H1 (cell line): ENCODE results near the gene TLCD2. TPM values are rescaled to one million over a fixed set of nuclear protein-coding genes. Genes with fewer than 3 reads are reported as not detected.

Source experiments
- CTCF ChIA-PET: fragments of 300-600 bp; sonication (Branson Sonifier 250); formaldehyde crosslinking; loops from one replicate; lab custom pipeline; 2021; ENCODE audit not compliant: partially characterized antibody; lab: Charles Lee
- POLR2A ChIA-PET: fragments of 300-600 bp; sonication (Branson Sonifier 250); formaldehyde crosslinking; loops from one replicate; lab custom pipeline; 2021; ENCODE audit warnings: inconsistent platforms; ENCODE audit not compliant: partially characterized antibody; lab: Charles Lee
- DNase-seq, 2 experiments: peaks; one replicate each; pipeline versions ENCODE4 v3.0.0 to v3.0.0-alpha.2; 2010 to 2022; ENCODE audit warnings: low spot score in 2 of 2, low read depth in 1 of 2, mixed read lengths in 1 of 2
- FAIRE-seq: peaks from 2 replicates; lab custom pipeline; 2011; peaks lifted over from hg19 to GRCh38; lab: Jason Lieb, UNC
- H2AFZ ChIP-seq: 2 replicates; pipeline ENCODE4 v1.8.1; 2012; ENCODE audit warnings: low read length, inconsistent platforms
- H2AK5ac ChIP-seq: 2 replicates; pipeline ENCODE4 v1.6.1; 2013; ENCODE audit warnings: low read depth, low read length
- H2BK120ac ChIP-seq: replicated peaks from 2 replicates; pipeline ENCODE3; 2013; ENCODE audit warnings: low read depth, low read length, inconsistent platforms
- H2BK12ac ChIP-seq: 2 replicates; pipeline ENCODE4 v1.6.1; 2013; ENCODE audit warnings: low read depth, low read length
- H2BK15ac ChIP-seq: 2 replicates; pipeline ENCODE4 v1.6.1; 2013; ENCODE audit warnings: low read length
- H2BK20ac ChIP-seq: 2 replicates; pipeline ENCODE4 v1.6.1; 2013; ENCODE audit warnings: low read length
- H2BK5ac ChIP-seq: 2 replicates; pipeline ENCODE4 v1.6.1; 2013; ENCODE audit warnings: low read depth, low read length
- H3K14ac ChIP-seq: 2 replicates; pipeline ENCODE4 v1.6.1; 2013; ENCODE audit warnings: inconsistent platforms; ENCODE audit not compliant: insufficient read length
- H3K18ac ChIP-seq: 2 replicates; pipeline ENCODE4 v1.6.1; 2013; ENCODE audit warnings: low read length; ENCODE audit errors: extremely low read depth
- H3K23ac ChIP-seq: 2 replicates; pipeline ENCODE4 v1.6.1; 2013; ENCODE audit warnings: inconsistent platforms; ENCODE audit not compliant: insufficient read length
- H3K23me2 ChIP-seq: 2 replicates; pipeline ENCODE4 v1.6.1; 2013; ENCODE audit warnings: low read depth, low read length
- H3K27ac ChIP-seq: 2 replicates; pipeline ENCODE4 v1.6.1; 2011; ENCODE audit warnings: low read depth, low read length, inconsistent platforms
- H3K27me3 ChIP-seq, 4 experiments: replicated peaks in 1 of 4; 1 replicate in 1 of 4; 2 replicates in 3 of 4; pipeline versions ENCODE4 v1.6.1 to v1.8.1; 2011 to 2013; ENCODE audit warnings: low read length in 3 of 4, mild to moderate bottlenecking in 3 of 4, inconsistent platforms in 2 of 4, mixed read lengths in 2 of 4, moderate library complexity in 1 of 4; ENCODE audit not compliant: control insufficient read depth in 3 of 4, insufficient read depth in 3 of 4; ENCODE audit errors: extremely low read depth in 1 of 4
- H3K36me3 ChIP-seq, 4 experiments: 2 replicates each; pipeline versions ENCODE4 v1.6.1 to v1.8.1; 2011 to 2013; ENCODE audit warnings: mild to moderate bottlenecking in 4 of 4, low read length in 3 of 4, moderate library complexity in 2 of 4, control low read depth in 1 of 4, inconsistent platforms in 1 of 4; ENCODE audit not compliant: insufficient read depth in 4 of 4, control insufficient read depth in 2 of 4
- H3K4ac ChIP-seq: replicated peaks from 2 replicates; pipeline ENCODE3; 2013; ENCODE audit warnings: low read length, low read depth, mixed read lengths, inconsistent platforms; ENCODE audit not compliant: insufficient read length
- H3K4me1 ChIP-seq, 4 experiments: replicated peaks in 1 of 4; 1 replicate in 1 of 4; 2 replicates in 3 of 4; pipeline versions ENCODE4 v1.6.1 to v1.8.1; 2011 to 2013; ENCODE audit warnings: low read length in 3 of 4, inconsistent platforms in 2 of 4, mixed read lengths in 1 of 4; ENCODE audit not compliant: insufficient read depth in 4 of 4, control insufficient read depth in 3 of 4
- H3K4me2 ChIP-seq, 2 experiments: 2 replicates each; pipeline versions ENCODE4 v1.6.1 to v1.8.1; 2011 to 2013; ENCODE audit warnings: low read depth in 2 of 2, low read length in 2 of 2, control low read depth in 1 of 2, inconsistent platforms in 1 of 2, mild to moderate bottlenecking in 1 of 2; ENCODE audit not compliant: insufficient read depth in 1 of 2
- H3K4me3 ChIP-seq, 4 experiments: fragments of 200-600, 300-600 bp in 1 of 4; sonication (generic), shearing (Covaris generic), sonication (Bioruptor Twin) in 1 of 4; 2 replicates each; pipeline versions ENCODE4 v1.5.1 to v1.8.1; 2011 to 2016; ENCODE audit warnings: low read length in 4 of 4, low read depth in 3 of 4, control low read depth in 2 of 4, inconsistent platforms in 2 of 4, mild to moderate bottlenecking in 2 of 4, mixed read lengths in 1 of 4, moderate library complexity in 1 of 4; ENCODE audit not compliant: insufficient read depth in 2 of 4; ENCODE audit errors: extremely low read depth in 1 of 4
- H3K56ac ChIP-seq: replicated peaks from 2 replicates; pipeline ENCODE3; 2013; ENCODE audit warnings: low read depth, mild to moderate bottlenecking, mixed read lengths, low read length, inconsistent platforms; ENCODE audit not compliant: insufficient read length
- H3K79me1 ChIP-seq: 2 replicates; pipeline ENCODE4 v1.6.1; 2013; ENCODE audit warnings: low read depth, low read length, control low read depth
- H3K79me2 ChIP-seq, 2 experiments: 2 replicates each; pipeline versions ENCODE4 v1.6.1 to v1.8.1; 2012 to 2013; ENCODE audit warnings: low read length in 2 of 2, mild to moderate bottlenecking in 2 of 2, inconsistent platforms in 1 of 2; ENCODE audit not compliant: insufficient read depth in 2 of 2, control insufficient read depth in 1 of 2
- H3K9ac ChIP-seq, 4 experiments: replicated peaks in 1 of 4; 1 replicate in 1 of 4; 2 replicates in 3 of 4; pipeline versions ENCODE4 v1.6.1 to v1.8.1; 2011 to 2013; ENCODE audit warnings: low read depth in 3 of 4, low read length in 3 of 4, control low read depth in 2 of 4, mild to moderate bottlenecking in 2 of 4, moderate library complexity in 2 of 4, inconsistent platforms in 1 of 4; ENCODE audit errors: extremely low read depth in 1 of 4
- H3K9me3 ChIP-seq, 2 experiments: 2 replicates each; pipeline versions ENCODE4 v1.6.1 to v1.8.1; 2012 to 2013; ENCODE audit warnings: mild to moderate bottlenecking in 2 of 2, moderate library complexity in 2 of 2, control low read depth in 1 of 2, inconsistent platforms in 1 of 2, low read depth in 1 of 2, low read length in 1 of 2, mixed read lengths in 1 of 2; ENCODE audit not compliant: insufficient read depth in 2 of 2
- H4K20me1 ChIP-seq, 2 experiments: replicated peaks in 1 of 2; 2 replicates each; pipeline versions ENCODE3 to v1.8.1; 2011 to 2013; ENCODE audit warnings: inconsistent platforms in 2 of 2, low read length in 2 of 2, mild to moderate bottlenecking in 1 of 2; ENCODE audit not compliant: insufficient read depth in 2 of 2, control insufficient read depth in 1 of 2
- H4K5ac ChIP-seq: 2 replicates; pipeline ENCODE4 v1.6.1; 2013; ENCODE audit warnings: low read length, low read depth, mixed read lengths, inconsistent platforms; ENCODE audit not compliant: insufficient read length
- H4K8ac ChIP-seq: 2 replicates; pipeline ENCODE4 v1.8.0; 2013; ENCODE audit warnings: mild to moderate bottlenecking, moderate library complexity, low read length, inconsistent platforms; ENCODE audit not compliant: insufficient read depth; ENCODE audit errors: extremely low read depth
- H4K91ac ChIP-seq: replicated peaks from 2 replicates; pipeline ENCODE3; 2013; ENCODE audit warnings: low read length, mixed read lengths, inconsistent platforms; ENCODE audit not compliant: insufficient read length
- BCL11A ChIP-seq, 2 experiments: IDR thresholded peaks; one replicate each; pipeline ENCODE4 v1.6.1; 2011; ENCODE audit warnings: low read depth in 2 of 2, low read length in 2 of 2, mild to moderate bottlenecking in 2 of 2
- CEBPB ChIP-seq: IDR thresholded peaks from 2 replicates; pipeline ENCODE4 v1.6.1; 2012; ENCODE audit warnings: low read depth, low read length
- CHD2 ChIP-seq: IDR thresholded peaks from 2 replicates; pipeline ENCODE4 v1.6.1; 2012; ENCODE audit warnings: low read length, improper control_type of control experiment
- CREB1 ChIP-seq: IDR thresholded peaks from 2 replicates; pipeline ENCODE4 v1.6.1; 2012; ENCODE audit warnings: inconsistent platforms
- EGR1 ChIP-seq: IDR thresholded peaks from 2 replicates; pipeline ENCODE4 v1.6.1; 2011; ENCODE audit warnings: low read depth, low read length, borderline replicate concordance
- KDM4A ChIP-seq: IDR thresholded peaks from one replicate; pipeline ENCODE4 v1.7.1; 2012; ENCODE audit warnings: low read depth, mild to moderate bottlenecking, moderate library complexity, low read length, inconsistent platforms; ENCODE audit not compliant: severe bottlenecking
- PHF8 ChIP-seq: fragments of 200-600 bp; sonication (generic); conservative IDR thresholded peaks from 2 replicates; pipeline ENCODE4 v1.7.1; 2012; ENCODE audit warnings: low read depth, mild to moderate bottlenecking, inconsistent platforms, low read length, moderate library complexity
- POLR2A ChIP-seq, 2 experiments: IDR thresholded peaks; 1 replicate in 1 of 2; 2 replicates in 1 of 2; pipeline ENCODE4 v1.6.1; 2011; ENCODE audit warnings: low read depth in 2 of 2, low read length in 2 of 2, mild to moderate bottlenecking in 2 of 2; ENCODE audit errors: control extremely low read depth in 1 of 2
- SIX5 ChIP-seq: IDR thresholded peaks from 2 replicates; pipeline ENCODE4 v1.6.1; 2011; ENCODE audit warnings: mild to moderate bottlenecking, low read depth, low read length
- WGBS, 2 experiments: shearing (Covaris generic) in 1 of 2; methylation state at CpG; one replicate each; pipeline versions ENCODE4 v1.1.6 to v1.1.7; 2013 to 2015; ENCODE audit warnings: low lambda C conversion rate in 2 of 2, mixed read lengths in 2 of 2, inconsistent platforms in 1 of 2, low coverage in 1 of 2, missing lambda C conversion rate in 1 of 2; ENCODE audit not compliant: insufficient replicate concordance in 2 of 2, insufficient coverage in 1 of 2, insufficient read length in 1 of 2; ENCODE audit errors: extremely low coverage in 1 of 2, missing lambda C conversion rate in 1 of 2; 5-methylcytosine and 5-hydroxymethylcytosine counted together
- long read RNA-seq, 2 experiments: library from RNA in 1 of 2; library from capped mRNA in 1 of 2; stranded (forward); transcript quantifications; one replicate each; pipeline ENCODE4 v2.0.0, GENCODE V29; 2021; ENCODE audit warnings: inconsistent platforms in 1 of 2
- polyA minus RNA-seq, 3 experiments: library from RNA; depleted of rRNA, polyadenylated mRNA; stranded (reverse); fragments of >200 nt; gene quantifications; 1 replicate in 2 of 3; 2 replicates in 1 of 3; pipeline ENCODE4 v1.2.3, GENCODE V29; 2011
- polyA plus RNA-seq, 7 experiments: library from polyadenylated mRNA; depleted of rRNA in 3 of 7; stranded (reverse) in 5 of 7; unstranded in 2 of 7; fragments of >200 nt in 5 of 7; fragments of 200-250 nt in 2 of 7; gene quantifications; 1 replicate in 5 of 7; 2 replicates in 1 of 7; 4 replicates in 1 of 7; pipeline versions ENCODE4 v1.2.1 to v1.2.3, GENCODE V29; 2011 to 2013; ENCODE audit warnings: missing spikeins in 2 of 7, mixed read lengths in 2 of 7
- total RNA-seq: library from RNA; stranded (reverse); fragmentation: NEBNext Ultra II Directional; extraction: Animal tissue kit (Norgen Biotek cat#: 25700); gene quantifications from 2 replicates; pipeline ENCODE4 v1.2.1, GENCODE V29; 2021

TLCD2 gene
- total RNA-seq (1.3 and 1.4 TPM in 2 replicates), polyA plus RNA-seq (2011; rRNA removed) (0.47 and 0.69 TPM in 2 replicates), polyA minus RNA-seq (2011; rRNA and poly(A)+ RNA removed) (0.85 and 1.0 TPM in 2 replicates)
- 0.83 TPM for polyA plus RNA-seq (2011; cell fraction: cytosol; rRNA removed)
- polyA plus RNA-seq (2011; cell fraction: nucleus; rRNA removed), result 2.2 TPM
- polyA plus RNA-seq (2012, experiment 1 of 2), result 1.4 to 1.9 TPM (median 1.5 TPM) in 4 replicates
- polyA plus RNA-seq (2012, experiment 2 of 2), result 0.58 TPM
- polyA plus RNA-seq (2013, experiment 1 of 2), result 1.9 TPM
- 1.6 TPM for polyA plus RNA-seq (2013, experiment 2 of 2)
- polyA minus RNA-seq (2011; cell fraction: cytosol; rRNA and poly(A)+ RNA removed), result 0.66 TPM
- polyA minus RNA-seq (2011; cell fraction: nucleus; rRNA and poly(A)+ RNA removed), result 2.1 TPM
- long read RNA-seq, experiment 1, result 0 reads
- long read RNA-seq, experiment 2, result 0 reads

DNA sequence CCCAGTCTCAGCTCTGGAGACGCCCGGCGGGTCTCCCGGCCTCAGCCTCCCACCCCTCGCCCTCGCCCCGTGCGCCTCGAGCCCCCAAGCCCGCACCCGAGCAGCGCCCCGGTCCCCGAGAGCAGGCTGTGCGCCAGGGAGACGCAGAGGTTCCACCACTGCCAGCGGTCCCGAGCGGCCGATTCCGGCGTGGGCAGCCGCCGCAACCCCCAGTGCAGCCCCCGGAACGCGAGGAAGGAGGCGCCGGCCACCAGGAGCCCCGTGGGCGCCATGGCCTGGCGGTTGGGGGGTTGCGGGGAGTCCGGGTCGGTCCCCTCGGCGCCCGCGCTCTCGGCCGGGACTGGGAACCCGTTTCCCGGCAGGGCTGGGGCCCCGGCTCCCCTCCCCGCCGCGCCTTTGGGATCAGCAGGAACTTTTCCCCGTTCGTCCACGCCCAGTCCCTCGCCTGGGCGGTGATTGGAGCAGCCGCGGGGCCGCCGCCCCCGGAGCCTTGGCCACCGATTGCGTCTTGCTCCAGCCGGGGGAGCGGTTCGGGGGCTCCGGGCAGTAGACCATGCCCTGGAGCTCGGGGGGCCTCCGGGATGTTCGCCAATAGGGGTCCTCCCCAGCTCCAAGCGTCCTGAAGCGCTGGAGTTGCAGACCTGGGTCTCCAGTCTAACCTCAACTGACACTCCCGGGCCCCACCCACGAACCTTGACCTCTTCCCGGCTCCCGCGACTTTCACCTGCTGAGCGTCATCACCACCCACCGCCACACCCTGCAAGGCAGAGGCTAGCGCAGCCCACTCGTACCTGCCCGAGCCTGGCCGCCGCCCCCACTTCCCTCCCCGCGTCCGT lies at the start of gene TLCD2:
Gene TLCD2 (minus strand): TSS at position 407 of the 836 bp plus-strand sequence. CDS start 135 bp downstream, at position 272.
- no peak for FAIRE-seq
- peak within 1 kb of the TSS; percentile 63; the same call in 1 of the 2 replicates for H2AFZ ChIP-seq
- TF ChIP-seq SIX5, result no peak
- TF ChIP-seq EGR1, result peak; percentile 55; the same call in 1 of the 2 replicates
- TF ChIP-seq CEBPB, result no peak
- no peak for TF ChIP-seq POLR2A (IDR thresholded peaks at IDR 0.05; ENCODE audit: control extremely low read depth in 1 of 2, low read depth in 2 of 2, low read length in 2 of 2)
- 0 out of 2 replicates have a peak, but pooled peaks have one; percentile 29 for TF ChIP-seq PHF8
- no peak for TF ChIP-seq CREB1
- no peak for TF ChIP-seq BCL11A (IDR thresholded peaks at IDR 0.05; ENCODE audit: low read depth in 2 of 2, low read length in 2 of 2)
- peak; percentile 92 for TF ChIP-seq KDM4A
- TF ChIP-seq CHD2, result no peak

More for the DNA sequence above, at the start of gene TLCD2:
- Histone ChIP-seq H4K5ac (no peak within 1 kb of the TSS), H4K8ac (no peak within 1 kb of the TSS; the same call in 1 of the 2 replicates), H2BK12ac (peak within 1 kb of the TSS; percentile 68; the same call in 1 of the 2 replicates), H2AK5ac (no peak within 1 kb of the TSS), H3K56ac (no peak within 1 kb of the TSS), H4K20me1 (peaks cover 0 to 7% of the 10 kb centered on the region in 2 experiments), H2BK15ac (peak within 1 kb of the TSS; percentile 72), H2BK5ac (peak within 1 kb of the TSS; percentile 44; the same call in 1 of the 2 replicates), H3K18ac (peak within 1 kb of the TSS; percentile 71), H3K4ac (no peak within 1 kb of the TSS), H3K36me3 (no peaks in the 10 kb centered on the region), H3K79me2 (no peaks in the 10 kb centered on the region), H3K79me1 (peaks cover 6% of the 10 kb centered on the region; the same call in 1 of the 2 replicates), H3K27ac (no peak within 1 kb of the TSS), H3K4me3 (peak within 1 kb of the TSS; percentile 58 to 77 (median 73)), H3K23me2 (peaks cover 16% of the 10 kb centered on the region; the same call in 1 of the 2 replicates), H3K14ac (no peak within 1 kb of the TSS), H3K4me1 (peaks cover 0 to 18% (median 13%) of the 10 kb centered on the region in 4 experiments; a peak in 6 of 7 replicates), H2BK20ac (no peak within 1 kb of the TSS), H4K91ac (no peak within 1 kb of the TSS), H2BK120ac (no peak within 1 kb of the TSS), H3K4me2 (peak within 1 kb of the TSS; percentile 88 to 95), H3K27me3 (peaks cover 0 to 2% (median 0%) of the 10 kb centered on the region in 4 experiments; a peak in 2 of 7 replicates), H3K23ac (no peak within 1 kb of the TSS), H3K9me3 (no peaks in the 10 kb centered on the region), H3K9ac (peak within 1 kb of the TSS in 2 of 4 experiments; percentile 24 to 43; a peak in 2 of 7 replicates)
- peak in 1 of 2 experiments; percentile 81 for DNase-seq
- CTCF ChIA-PET, result interaction anchor here (1.0 kb wide), 1 partner anchor 43 kb away, joined by 3 read pairs; no protein-coding TSS in a partner anchor
- POLR2A ChIA-PET, result interaction anchor here (0.6 to 1.5 kb wide), 4 partner anchors 9 to 51 kb away, joined by 3 to 4 read pairs (median 4); partner anchors contain the start of gene SERPINF1
- 3% methylated on average over 56 of the region's 83 CpGs; no CpG with 5 or more reads in 1 of the 2 experiments for WGBS, 2 experiments
